ENCODE results near the gene DTNBP1. TPM values are rescaled to one million over a fixed set of nuclear protein-coding genes. Genes with fewer than 3 reads are reported as not detected.

The DTNBP1 gene
- total and polyA plus RNA-seq, 2 of the 13 experiments (the other 11 are each of a cell fraction or from before 2014, with no cell fraction given): 6.6 to 19.1 TPM

DNA sequence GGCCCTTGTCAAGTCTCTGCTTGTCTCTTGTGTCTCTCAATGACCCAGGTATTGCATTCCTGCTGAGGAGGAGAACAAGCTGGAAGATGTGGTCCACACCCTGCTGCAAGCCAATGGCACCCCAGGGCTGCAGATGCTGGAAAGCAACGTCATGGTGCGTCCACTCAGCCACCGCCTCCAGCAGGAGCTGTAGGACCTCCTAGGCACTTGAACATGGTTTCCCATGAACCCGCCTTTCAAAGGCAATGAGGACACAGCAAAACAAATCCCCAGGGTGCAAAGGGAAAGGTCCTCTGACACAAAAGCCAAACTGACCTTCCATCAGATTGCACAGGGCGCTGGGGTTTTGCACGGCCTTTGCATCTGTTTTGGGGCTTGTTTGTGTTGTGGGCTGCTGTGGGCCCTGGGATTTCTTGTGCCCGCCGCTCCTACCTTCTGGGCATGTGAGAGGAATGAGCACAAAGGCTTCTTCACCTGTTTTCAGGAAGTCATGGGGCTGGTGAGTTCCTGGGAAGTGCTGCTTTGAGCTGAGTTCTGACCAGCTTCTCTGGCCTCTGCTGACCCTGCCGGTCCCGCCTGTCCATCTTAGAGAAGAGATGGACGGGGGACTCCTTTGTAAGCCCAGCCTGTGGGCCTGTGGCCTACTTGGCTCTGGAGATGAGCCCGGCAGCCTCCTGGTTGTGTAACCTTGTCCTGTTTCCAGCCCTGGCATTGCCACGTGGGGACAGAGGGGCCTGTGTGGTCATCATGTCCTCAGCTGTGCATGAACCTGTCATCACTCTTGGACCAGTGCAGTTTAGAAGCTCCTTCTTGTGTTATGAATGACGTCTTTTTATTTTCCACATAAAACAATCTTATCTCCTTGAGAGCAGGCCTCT is 151.3 kb downstream of the DTNBP1 start:
- intact Hi-C loops (cut with micrococcal nuclease; ENCODE audit: unreplicated experiment): no loop called here
- Histone ChIP-seq H3K9me3 (ENCODE audit: low read length) (no peaks in the 10 kb centered on the region), H3K36me3 (replicated peaks in 1 of 2; ENCODE audit: control insufficient read depth in 1 of 2, insufficient read depth in 2 of 2, low read length in 2 of 2) (peaks cover 23 to 58% of the 10 kb centered on the region in 2 experiments), H3K4me1 (ENCODE audit: insufficient read depth, low read length) (peaks cover under 1% of the 10 kb centered on the region; the same call in 1 of the 2 replicates), H3K4me3 (replicated peaks in 1 of 3; ENCODE audit: insufficient read depth in 1 of 3, low read depth in 2 of 3, low read length in 3 of 3) (no peak overlapping the region), H4K20me1 (ENCODE audit: insufficient read depth, low read length) (no peaks in the 10 kb centered on the region), H3K79me2 (ENCODE audit: insufficient read depth, low read length) (no peaks in the 10 kb centered on the region), H3K9ac (ENCODE audit: insufficient read depth, low read depth, low read length) (no peak overlapping the region), H3K27ac (ENCODE audit: extremely low read length, insufficient read depth, low read length) (no peak overlapping the region), H2AFZ (ENCODE audit: low read length) (no peak overlapping the region), H3K4me2 (ENCODE audit: low read depth, low read length) (no peak overlapping the region), H3K27me3 (ENCODE audit: control insufficient read depth in 1 of 2, insufficient read depth in 2 of 2, low read length in 2 of 2) (no peaks in the 10 kb centered on the region)
- POLR2A ChIA-PET: no interaction called here
- FAIRE-seq (no peak), DNase-seq (ENCODE audit: low spot score) (no peak), ATAC-seq (peak; percentile 5; the same call in 2 of the 3 replicates)
- in situ Hi-C loops (cut with HindIII; ENCODE audit: extremely low pct_ligation_motif_present, low pct_unique_long_range_greater_than_20kb): no loop called here
- 91% methylated on average over 11 of the region's 14 CpGs for WGBS (ENCODE audit: low lambda C conversion rate)
- TF ChIP-seq, protein P1, sequence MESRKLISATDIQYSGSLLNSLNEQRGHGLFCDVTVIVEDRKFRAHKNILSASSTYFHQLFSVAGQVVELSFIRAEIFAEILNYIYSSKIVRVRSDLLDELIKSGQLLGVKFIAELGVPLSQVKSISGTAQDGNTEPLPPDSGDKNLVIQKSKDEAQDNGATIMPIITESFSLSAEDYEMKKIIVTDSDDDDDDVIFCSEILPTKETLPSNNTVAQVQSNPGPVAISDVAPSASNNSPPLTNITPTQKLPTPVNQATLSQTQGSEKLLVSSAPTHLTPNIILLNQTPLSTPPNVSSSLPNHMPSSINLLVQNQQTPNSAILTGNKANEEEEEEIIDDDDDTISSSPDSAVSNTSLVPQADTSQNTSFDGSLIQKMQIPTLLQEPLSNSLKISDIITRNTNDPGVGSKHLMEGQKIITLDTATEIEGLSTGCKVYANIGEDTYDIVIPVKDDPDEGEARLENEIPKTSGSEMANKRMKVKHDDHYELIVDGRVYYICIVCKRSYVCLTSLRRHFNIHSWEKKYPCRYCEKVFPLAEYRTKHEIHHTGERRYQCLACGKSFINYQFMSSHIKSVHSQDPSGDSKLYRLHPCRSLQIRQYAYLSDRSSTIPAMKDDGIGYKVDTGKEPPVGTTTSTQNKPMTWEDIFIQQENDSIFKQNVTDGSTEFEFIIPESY (CRISPR knock-in tag; IDR thresholded peaks at IDR 0.05): 0 out of 2 replicates have a peak, but pooled peaks have one; percentile 24
- TF ChIP-seq RBM39 (IDR thresholded peaks at IDR 0.05; ENCODE audit: low read depth, low read length, poor library complexity, severe bottlenecking) (no peak), AGO2 (optimal IDR thresholded peaks at IDR 0.05; ENCODE audit: low read depth, low read length) (peak; percentile 27)
- CTCF ChIA-PET (ENCODE audit: low intra/inter-chr PET ratio, low total read pairs): no interaction called here
- BruUV-seq (replicated peaks): no TSS peak

All from HepG2 (cell line).